Measurements from ENCODE around the gene DPP6. TPM values are rescaled to one million over a fixed set of nuclear protein-coding genes. Genes with fewer than 3 reads are reported as not detected.

Gene DPP6
- total RNA-seq, 2 experiments from 2014 or later = not detected

DNA sequence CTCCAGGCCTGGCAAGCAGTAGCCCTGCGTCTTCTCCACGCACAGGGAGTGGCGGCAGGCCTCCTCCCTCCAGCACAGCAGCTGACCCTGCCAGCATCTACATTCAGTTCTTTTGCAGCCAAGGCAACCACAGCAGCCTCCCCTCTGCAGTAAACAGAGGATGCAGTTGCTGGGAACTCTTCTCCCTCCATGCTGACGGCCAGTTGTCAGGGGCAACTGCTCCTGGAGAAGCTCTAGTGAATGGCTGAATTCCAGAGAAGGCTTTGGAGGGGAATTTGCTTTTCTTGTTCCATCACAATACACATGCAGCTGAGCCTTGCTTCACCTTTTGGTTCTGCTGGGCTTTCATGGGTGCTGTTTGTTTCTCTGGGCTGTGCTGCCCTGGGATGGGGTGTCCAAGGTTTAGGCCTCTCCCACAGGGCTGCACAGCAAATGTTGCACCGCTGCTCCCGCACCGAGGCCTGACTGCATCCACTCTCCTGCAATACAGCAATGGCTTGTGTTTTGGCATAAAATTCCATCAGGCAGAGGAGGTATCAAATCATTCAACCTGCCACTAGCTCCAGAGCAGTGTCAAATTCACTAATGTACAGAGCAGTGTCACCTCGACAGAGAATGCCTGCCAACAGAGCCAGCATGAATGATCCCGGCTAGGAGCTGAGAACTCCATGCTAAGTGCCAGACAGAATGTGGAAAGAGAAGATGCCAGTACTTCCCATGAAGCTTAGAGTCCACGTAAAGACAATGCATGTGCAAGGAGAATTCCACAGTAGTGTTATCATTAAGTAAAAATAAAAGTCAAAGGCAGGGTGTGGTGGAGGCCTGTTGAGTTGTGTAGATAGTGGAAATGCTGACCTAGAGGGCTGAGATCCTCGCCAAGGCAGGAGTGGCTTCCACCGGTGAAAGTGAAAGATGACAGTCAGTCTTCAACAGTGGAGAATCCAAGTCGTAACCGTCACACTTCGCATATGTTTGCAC lies 399.6 kb downstream of the DPP6 start:
- Histone ChIP-seq H3K4me2 (ENCODE audit: low read length) (no peak overlapping the region), H2AFZ (ENCODE audit: low read length) (no peak overlapping the region), H3K9me3 (ENCODE audit: low read length) (no peaks in the 10 kb centered on the region), H3K79me2 (ENCODE audit: insufficient read depth, low read depth, low read length) (no peaks in the 10 kb centered on the region), H3K4me3 (ENCODE audit: low read depth, low read length, poor library complexity, severe bottlenecking) (no peak overlapping the region), H3K9me2 (ENCODE audit: insufficient read depth, low read length) (no peaks in the 10 kb centered on the region), H3K27ac (ENCODE audit: low read depth, low read length, poor library complexity, severe bottlenecking) (no peak overlapping the region), H4K20me1 (ENCODE audit: insufficient read depth, low read length) (no peaks in the 10 kb centered on the region), H3K36me3 (ENCODE audit: insufficient read depth, low read length) (no peaks in the 10 kb centered on the region), H3K4me1 (ENCODE audit: insufficient read depth, low read length, poor library complexity, severe bottlenecking) (no peaks in the 10 kb centered on the region)
- ChIA-PET CTCF (ENCODE audit: unreplicated experiment) (no interaction called here), POLR2A (no interaction called here)
- TF ChIP-seq, protein P1, sequence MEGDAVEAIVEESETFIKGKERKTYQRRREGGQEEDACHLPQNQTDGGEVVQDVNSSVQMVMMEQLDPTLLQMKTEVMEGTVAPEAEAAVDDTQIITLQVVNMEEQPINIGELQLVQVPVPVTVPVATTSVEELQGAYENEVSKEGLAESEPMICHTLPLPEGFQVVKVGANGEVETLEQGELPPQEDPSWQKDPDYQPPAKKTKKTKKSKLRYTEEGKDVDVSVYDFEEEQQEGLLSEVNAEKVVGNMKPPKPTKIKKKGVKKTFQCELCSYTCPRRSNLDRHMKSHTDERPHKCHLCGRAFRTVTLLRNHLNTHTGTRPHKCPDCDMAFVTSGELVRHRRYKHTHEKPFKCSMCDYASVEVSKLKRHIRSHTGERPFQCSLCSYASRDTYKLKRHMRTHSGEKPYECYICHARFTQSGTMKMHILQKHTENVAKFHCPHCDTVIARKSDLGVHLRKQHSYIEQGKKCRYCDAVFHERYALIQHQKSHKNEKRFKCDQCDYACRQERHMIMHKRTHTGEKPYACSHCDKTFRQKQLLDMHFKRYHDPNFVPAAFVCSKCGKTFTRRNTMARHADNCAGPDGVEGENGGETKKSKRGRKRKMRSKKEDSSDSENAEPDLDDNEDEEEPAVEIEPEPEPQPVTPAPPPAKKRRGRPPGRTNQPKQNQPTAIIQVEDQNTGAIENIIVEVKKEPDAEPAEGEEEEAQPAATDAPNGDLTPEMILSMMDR (conservative IDR thresholded peaks at IDR 0.05; ENCODE audit: low read length) = no peak
- no peak for TF ChIP-seq EZH2phosphoT487 (IDR thresholded peaks at IDR 0.05; ENCODE audit: borderline replicate concordance, low read depth, low read length)
- BruUV-seq (replicated peaks) = no TSS peak
- no peak for DNase-seq (ENCODE audit: low spot score)
- intact Hi-C loops (cut with micrococcal nuclease; ENCODE audit: unreplicated experiment) = no loop called here

DNA sequence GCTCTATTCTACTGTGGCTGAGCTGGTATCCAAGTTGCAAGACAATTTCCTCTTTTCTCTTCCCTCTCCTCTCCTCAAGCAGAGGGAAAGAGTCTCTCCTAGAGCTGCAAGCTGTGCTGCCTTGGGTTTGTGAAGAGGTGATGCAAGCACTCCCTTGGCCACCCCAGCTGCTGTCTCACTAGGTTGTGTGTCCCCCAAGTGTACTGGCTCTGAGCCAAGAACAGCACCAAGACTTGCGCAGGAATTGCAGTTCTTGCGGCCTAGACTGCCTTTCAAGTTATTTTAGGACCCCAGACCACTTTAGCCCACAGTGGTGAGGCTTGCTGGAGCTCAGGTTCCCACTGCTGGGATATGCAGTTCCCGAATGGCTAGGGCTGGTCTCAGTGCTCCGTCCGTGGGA lies 411.6 kb downstream of the DPP6 start:
- Histone ChIP-seq H3K4me1 (ENCODE audit: insufficient read depth, low read length, poor library complexity, severe bottlenecking) (no peaks in the 10 kb centered on the region), H3K27ac (ENCODE audit: low read depth, low read length, poor library complexity, severe bottlenecking) (no peak overlapping the region), H3K4me2 (ENCODE audit: low read length) (no peak overlapping the region), H4K20me1 (ENCODE audit: insufficient read depth, low read length) (no peaks in the 10 kb centered on the region), H3K9me2 (ENCODE audit: insufficient read depth, low read length) (no peaks in the 10 kb centered on the region), H3K36me3 (ENCODE audit: insufficient read depth, low read length) (no peaks in the 10 kb centered on the region), H2AFZ (ENCODE audit: low read length) (no peak overlapping the region), H3K79me2 (ENCODE audit: insufficient read depth, low read depth, low read length) (no peaks in the 10 kb centered on the region), H3K4me3 (ENCODE audit: low read depth, low read length, poor library complexity, severe bottlenecking) (no peak overlapping the region), H3K9me3 (ENCODE audit: low read length) (peaks cover 5% of the 10 kb centered on the region; the same call in 1 of the 2 replicates)
- POLR2A ChIA-PET = no interaction called here
- BruUV-seq (replicated peaks) = no TSS peak
- intact Hi-C loops (cut with micrococcal nuclease; ENCODE audit: unreplicated experiment) = no loop called here
- CTCF ChIA-PET (ENCODE audit: unreplicated experiment) = no interaction called here
- DNase-seq (ENCODE audit: low spot score) = no peak
- TF ChIP-seq, protein P1 (conservative IDR thresholded peaks at IDR 0.05; ENCODE audit: low read length) = no peak
- TF ChIP-seq EZH2phosphoT487 (IDR thresholded peaks at IDR 0.05; ENCODE audit: borderline replicate concordance, low read depth, low read length) = no peak

DNA sequence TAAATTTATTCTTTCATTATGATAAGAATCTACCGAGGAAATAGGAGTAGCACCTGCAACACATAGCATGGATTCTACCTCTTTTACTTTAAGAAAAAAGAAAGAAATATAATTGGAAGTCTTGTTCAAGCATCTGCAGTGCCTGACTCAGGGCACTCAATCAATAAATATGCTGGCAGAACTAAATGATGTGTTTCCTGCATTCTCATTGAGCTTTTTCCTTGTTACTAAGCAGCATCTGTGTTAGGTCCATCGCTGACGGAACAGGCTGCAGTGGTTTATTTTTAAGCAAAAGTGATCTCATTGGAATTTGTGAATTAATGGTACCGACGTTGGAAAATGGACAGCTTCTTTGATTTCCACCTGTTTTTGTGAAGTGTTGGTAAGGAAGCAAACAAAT lies 417.5 kb downstream of the DPP6 start:
- Histone ChIP-seq H3K4me1 (ENCODE audit: insufficient read depth, low read length, poor library complexity, severe bottlenecking) (no peaks in the 10 kb centered on the region), H3K4me2 (ENCODE audit: low read length) (no peak overlapping the region), H3K9me2 (ENCODE audit: insufficient read depth, low read length) (no peaks in the 10 kb centered on the region), H3K36me3 (ENCODE audit: insufficient read depth, low read length) (no peaks in the 10 kb centered on the region), H3K4me3 (ENCODE audit: low read depth, low read length, poor library complexity, severe bottlenecking) (no peak overlapping the region), H3K79me2 (ENCODE audit: insufficient read depth, low read depth, low read length) (no peaks in the 10 kb centered on the region), H4K20me1 (ENCODE audit: insufficient read depth, low read length) (no peaks in the 10 kb centered on the region), H3K27ac (ENCODE audit: low read depth, low read length, poor library complexity, severe bottlenecking) (no peak overlapping the region), H3K9me3 (ENCODE audit: low read length) (no peaks in the 10 kb centered on the region), H2AFZ (ENCODE audit: low read length) (no peak overlapping the region)
- CTCF ChIA-PET (ENCODE audit: unreplicated experiment) = no interaction called here
- POLR2A ChIA-PET = interaction anchor here (0.6 kb wide), 1 partner anchor 749 kb away, joined by 5 read pairs; no protein-coding TSS in a partner anchor
- TF ChIP-seq, protein P1 (conservative IDR thresholded peaks at IDR 0.05; ENCODE audit: low read length) = no peak
- TF ChIP-seq EZH2phosphoT487 (IDR thresholded peaks at IDR 0.05; ENCODE audit: borderline replicate concordance, low read depth, low read length) = no peak
- no peak for DNase-seq (ENCODE audit: low spot score)
- intact Hi-C loops (cut with micrococcal nuclease; ENCODE audit: unreplicated experiment) = no loop called here
- no TSS peak for BruUV-seq (replicated peaks)
